Amygdala (tissue), 56 donors: ENCODE measurements around the gene FADS1.

Experiments
- DNase-seq, 56 donors: peaks; one replicate each; lab custom pipeline; 2025; lab: John Stamatoyannopoulos, UW

FADS1 gene

DNA sequence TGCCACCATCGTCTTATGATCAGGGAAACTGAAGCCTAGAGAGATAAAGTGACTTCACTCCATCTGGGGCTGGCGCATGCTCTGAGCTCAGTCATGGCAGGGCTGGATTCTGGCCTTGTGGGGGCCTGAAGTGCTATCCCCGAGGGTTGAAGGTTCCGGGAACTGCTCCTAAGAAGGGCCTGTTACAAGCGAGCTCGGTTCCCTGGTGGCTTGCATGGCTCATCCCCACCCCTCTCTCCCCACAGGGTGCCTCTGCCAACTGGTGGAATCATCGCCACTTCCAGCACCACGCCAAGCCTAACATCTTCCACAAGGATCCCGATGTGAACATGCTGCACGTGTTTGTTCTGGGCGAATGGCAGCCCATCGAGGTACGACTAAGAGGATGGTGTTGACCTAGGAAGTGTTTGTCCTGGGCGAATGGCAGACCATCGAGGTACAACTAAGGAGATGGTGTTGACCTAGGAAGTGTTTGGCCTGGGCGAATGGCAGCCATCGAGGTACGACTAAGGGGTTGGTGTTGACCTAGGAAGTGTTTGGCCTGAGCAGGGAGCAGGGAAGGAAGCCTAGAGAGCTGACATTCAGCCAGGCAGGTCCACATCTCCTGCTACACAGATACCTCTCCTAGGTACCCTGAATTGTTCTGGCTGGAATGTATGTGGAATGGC lies 31.2 kb upstream of the FADS1 start:
- no peak for DNase-seq

DNA sequence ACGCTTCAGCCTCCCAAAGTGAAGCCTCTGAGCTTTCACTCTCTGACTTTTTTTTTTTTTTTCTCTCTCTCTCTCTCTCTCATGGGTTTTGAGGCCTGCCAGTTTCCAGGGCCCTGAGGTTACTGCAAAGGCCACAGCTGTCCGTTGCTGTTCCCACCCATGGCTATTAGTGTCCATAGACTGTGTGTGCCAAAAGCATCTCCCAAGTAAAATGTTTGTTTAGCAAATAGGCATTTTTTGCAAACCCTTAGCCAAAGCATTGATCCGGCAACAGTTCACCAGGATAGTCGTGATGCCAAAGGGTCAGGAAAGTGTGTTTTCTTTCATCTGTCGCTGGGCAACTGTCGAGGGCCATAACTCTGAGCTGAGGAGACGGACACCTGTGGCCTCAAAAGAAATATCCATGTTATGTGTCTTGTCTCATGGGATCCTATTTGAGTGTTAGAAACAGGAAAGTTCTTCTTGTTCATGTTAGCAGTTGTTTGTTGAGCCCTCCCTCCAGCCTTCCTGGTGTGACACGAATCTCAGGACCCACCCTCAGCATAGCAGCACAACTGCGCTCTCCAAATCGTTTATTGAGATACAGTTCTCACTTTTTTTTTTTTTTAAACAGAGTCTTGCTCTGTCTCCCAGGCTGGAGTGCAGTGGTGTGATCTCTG lies 29.7 kb upstream of the FADS1 start:
- DNase-seq = no peak

DNA sequence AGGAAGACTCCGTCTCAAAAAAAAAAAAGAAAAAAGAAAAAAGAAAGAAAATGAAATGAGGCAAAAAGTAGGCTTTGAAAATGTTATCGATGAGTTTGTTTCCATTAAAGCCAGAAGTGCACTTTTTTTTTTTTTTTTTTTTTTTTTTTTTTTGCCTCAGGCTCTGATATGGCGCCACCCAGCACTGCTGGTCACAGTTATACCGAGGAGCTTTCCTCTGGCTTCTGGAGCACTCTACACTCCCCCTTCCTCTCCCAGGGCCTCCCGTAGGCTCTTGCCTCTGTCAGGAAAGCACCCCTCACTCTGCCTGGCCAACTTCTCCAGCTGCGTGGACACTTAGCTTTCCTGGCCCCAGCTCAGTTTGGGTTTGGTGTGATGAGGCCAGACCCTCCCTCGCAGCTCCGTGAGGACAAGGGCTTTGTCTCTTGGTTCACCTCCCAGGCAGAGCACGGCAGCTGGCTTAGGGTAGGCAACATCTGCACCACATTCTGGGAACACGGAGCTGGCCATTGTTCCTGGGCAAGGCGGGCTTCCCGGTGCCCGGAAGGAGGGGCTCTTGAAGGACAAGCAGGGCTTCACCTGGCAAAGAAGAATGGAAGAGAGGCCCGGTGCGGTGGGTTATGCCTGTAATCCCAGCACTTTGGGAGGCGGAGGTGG lies 28.2 kb upstream of the FADS1 start:
- DNase-seq = no peak

DNA sequence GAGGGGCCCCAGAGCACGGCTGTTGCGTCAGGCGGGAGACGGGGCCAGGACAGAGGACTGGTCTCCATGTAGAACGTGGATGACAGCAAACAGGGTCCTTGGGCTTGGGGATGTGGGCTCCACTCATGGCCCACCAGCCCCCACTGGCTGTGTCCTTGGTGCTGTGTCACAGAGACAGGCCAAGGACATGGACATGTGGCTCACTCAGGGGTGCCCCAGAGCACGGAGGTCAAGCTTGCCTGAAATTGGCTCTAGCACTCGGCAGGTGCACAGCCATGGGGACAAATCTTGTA lies 25.7 kb upstream of the FADS1 start:
- no peak for DNase-seq

DNA sequence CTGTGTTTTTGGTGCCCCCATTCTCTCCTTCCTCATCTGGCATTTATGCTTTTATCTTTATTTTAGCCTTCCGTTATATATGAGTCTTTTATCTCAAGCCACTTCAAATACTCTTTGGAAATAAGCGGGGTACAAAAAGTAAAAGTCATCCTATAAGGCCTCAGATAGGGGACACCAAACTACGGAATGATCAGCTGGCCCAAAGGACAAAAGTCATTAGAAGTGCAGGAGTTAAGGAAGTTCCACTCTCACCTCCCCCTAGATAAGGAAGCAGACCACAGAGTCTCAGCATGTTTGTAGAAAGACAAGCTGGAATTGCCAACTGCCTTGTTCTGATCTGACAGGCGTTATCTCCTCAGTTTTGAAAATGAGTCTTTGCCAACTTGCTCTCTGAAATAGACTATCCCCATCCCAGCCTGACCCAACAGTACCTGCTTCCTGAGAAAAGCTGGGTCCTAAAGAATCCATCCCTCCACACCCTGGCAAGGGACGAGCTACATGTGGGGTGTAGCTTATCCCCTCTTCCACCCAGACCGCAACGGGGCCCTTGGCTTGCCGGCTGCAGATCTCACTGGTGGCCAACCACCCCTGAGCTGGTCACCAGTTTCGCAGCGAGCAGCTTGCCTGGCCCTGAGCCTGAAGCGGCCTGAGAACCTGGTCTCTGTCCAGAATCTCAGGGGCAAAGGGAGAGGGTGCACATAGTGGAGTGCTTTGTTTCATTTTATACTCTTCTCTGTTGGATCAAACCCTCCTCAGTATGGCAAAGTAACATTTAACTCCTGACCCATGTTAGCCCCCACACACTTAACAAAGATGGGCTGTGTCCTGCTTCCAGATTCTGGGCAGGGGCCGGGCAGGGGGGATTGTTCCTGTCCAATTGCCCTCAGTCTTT lies 25.1 kb upstream of the FADS1 start:
- peak in 32 of 56 donors; percentile 11 to 73 (median 44) for DNase-seq

DNA sequence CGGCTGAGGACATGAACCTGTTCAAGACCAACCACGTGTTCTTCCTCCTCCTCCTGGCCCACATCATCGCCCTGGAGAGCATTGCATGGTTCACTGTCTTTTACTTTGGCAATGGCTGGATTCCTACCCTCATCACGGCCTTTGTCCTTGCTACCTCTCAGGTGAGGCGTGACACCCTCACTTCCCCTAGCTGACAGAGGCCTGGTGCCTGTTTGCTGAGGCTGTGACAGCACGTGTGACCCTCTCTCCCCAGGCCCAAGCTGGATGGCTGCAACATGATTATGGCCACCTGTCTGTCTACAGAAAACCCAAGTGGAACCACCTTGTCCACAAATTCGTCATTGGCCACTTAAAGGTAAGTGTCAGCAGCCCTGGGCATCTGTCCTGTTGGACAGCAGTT lies 23.6 kb upstream of the FADS1 start:
- DNase-seq = no peak

DNA sequence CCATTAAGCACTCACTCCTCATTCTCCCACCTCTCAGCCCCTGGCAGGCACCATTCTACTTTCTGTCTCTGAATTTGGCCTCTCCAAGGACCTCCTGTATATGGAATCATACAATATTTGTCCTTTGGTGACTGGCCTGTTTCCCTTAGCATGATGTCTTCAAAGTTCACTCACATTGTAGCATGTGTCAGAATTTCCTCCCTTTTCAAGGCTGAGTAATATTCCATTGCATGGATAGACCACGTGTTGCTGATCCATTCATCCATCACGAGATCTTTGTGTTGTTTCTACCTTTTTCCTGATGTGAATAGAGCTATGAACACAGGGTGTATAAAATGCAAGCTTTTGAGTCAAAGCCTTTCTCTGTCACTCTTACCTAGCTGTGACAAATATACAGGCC lies 22.9 kb upstream of the FADS1 start:
- DNase-seq = no peak

DNA sequence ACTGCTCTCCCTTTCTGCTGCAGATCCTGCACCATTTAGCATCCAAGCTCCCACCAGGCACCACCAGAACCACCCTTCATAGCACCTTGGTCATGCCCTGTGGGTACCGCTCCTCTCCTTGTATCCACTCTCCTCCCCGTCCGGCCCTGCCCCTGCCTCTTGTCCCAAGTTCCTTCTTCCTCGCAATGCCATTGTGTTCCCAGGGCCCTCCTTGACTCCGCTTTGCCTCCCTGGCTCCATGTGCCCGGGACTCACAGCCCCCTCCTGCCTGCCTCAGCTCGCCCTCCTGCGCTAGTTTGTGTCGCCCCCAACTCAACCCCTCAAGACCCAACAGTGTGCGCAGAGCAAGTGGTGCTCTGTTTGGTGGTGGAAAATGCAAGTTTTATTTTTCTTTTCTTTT lies 22.1 kb upstream of the FADS1 start:
- no peak for DNase-seq

DNA sequence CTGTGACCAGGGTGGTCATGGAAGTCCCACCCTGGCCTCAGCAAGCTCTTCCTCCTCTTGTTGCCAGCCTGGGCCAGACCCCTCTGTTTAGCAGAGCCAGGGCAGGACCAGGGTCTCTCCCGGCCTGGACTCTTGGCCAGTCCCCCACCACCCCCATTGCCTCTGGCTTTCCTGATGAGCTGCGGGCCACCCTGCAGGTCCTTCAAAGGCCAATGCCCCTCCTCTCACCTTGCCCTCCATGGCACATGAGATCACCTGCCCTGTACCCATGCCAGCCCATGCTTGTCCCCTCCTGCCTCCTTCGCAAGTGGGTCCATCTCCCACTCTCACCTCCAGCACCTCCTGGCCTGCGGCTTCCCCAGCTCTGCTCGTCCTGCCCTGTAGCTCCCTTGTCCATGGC lies 21.7 kb upstream of the FADS1 start:
- DNase-seq = no peak

DNA sequence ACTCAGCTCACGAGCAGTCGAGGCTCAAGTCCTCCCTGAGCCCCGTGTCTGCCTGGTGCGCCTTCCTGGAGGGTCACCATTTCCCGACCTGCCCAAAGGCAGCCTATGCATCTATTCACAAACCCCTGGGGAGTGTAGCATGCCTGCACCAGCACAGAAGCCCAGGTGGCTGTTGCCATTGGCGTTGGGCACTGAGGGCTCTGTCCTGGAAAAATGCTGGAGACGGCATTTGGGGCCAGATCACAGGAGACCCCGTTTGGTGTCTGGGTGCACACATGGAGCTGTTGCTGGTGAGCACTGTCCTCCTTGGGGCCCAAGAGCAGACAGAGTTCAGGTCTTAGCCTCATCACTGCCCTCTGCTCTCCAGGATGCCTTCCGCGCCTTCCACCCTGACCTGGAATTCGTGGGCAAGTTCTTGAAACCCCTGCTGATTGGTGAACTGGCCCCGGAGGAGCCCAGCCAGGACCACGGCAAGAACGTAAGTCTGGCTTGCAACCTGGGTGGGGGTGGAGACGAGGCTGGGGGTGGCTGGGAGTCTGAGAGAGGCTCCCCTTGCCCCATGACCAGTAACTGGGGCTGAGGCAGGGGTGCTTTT lies 20.7 kb upstream of the FADS1 start:
- no peak for DNase-seq

DNA sequence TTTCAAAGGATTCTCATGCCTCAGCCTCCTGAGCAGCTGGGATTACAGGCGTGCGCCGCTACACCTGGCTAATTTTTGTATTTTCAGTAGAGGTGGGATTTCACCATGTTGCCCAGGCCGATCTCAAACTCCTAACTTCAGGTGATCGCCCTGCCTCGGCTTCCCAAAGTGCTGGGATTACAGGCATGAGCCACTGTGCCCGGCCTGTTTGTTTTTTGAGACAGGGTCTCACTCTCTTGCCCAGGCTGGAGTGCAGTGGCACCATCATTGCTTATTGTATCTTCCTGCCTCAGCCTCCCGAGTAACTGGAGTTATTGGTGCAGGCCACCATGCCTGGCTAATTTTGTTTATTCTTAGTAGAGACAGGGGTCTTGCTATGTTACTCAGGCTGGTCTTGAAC lies 19.4 kb upstream of the FADS1 start:
- DNase-seq = no peak

DNA sequence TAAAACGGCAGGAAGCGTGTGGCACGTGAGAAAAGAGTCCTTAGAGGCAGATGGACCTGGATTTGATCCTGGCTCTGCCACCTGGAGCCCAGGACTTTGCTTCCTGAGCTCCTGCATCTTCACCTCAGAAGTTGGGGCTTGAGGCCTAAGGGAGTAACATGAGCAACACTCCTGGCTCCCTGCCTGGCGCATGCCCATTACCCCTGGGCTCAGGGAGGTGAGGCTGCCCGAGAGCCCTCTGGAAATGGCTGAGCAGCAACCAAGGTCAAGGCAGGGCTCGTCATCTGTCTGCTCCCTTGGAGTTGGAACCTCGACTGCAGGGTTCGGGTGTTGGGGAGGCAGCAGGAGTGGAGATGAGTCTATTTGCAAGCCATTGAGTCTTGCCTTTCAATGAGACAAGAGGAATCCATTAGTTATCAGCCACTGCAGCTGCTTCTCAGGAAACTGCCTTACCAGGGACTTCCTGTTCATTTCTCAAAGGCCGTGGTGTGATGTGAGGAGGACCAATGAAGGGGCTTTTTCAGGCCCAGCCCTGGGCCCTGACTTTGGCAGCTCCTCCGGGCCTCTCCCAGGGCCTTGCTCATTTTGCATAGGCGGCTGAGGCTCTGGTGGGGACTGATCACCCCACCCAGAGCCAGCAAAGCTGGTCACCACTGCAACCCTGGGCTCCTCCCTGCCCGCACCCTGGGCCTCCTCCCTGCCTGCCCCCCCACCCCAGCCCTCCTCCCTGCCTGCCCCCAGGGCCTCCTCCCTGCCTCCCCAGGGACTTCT lies 17.7 kb upstream of the FADS1 start:
- peak in 29 of 56 donors; percentile 12 to 58 (median 41) for DNase-seq

DNA sequence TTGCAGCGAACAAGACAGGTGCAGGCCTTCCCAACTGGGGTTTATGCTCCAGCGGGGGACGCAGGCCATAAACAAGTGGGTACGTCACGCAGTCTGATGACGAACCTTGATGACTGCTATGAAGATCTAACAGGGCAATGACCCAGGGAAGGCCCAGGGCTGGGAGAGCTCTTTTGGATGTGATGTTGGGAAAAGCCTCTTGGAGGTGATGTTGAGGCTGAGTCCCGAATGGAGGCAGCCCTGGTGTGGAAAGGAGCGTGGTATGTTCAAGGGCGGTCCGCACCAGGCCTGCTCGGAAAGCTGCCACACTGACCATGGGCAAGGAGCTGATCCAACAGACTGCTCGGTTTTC lies 17.1 kb upstream of the FADS1 start:
- DNase-seq = no peak

DNA sequence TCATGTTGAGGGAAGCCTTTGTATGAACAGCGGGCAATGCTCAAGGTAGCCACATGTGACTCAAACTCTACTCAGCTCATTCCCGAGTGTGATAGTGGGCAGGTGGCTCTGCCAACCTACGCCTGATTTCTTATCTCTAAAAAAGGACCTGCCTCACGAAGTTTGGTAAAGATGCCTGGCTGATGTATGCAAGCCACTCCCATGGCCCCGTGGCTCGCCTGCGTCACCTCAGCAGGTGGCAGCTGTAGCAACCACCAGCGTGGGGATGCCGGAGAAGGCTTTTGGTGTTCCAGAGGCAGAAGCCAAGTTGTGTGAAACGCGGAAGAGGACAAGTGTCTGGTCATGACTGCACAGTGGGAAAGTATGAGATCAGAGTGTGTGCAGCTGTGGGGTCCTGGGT lies 16.7 kb upstream of the FADS1 start:
- peak in 5 of 56 donors; percentile 7 to 28 (median 18) for DNase-seq

DNA sequence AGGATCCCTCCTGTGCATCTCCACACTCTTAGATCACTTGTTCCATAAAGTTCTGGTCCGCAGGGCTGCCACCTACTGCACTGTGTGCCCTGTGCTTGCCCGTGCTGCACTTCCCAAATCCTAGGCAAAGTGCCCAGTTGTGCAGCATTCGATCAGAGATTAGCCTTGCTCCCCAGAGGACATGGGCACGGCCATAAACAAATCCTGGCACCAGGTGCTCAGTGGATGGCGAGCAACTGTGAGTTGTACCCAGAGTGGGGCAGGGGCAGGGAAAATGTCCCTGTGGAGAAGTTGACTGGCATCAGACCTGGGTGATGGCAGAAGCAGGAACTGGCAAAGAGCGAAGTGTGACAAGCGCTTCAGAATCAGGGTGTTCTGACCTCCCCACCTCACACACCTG lies 16.0 kb upstream of the FADS1 start:
- DNase-seq = no peak

DNA sequence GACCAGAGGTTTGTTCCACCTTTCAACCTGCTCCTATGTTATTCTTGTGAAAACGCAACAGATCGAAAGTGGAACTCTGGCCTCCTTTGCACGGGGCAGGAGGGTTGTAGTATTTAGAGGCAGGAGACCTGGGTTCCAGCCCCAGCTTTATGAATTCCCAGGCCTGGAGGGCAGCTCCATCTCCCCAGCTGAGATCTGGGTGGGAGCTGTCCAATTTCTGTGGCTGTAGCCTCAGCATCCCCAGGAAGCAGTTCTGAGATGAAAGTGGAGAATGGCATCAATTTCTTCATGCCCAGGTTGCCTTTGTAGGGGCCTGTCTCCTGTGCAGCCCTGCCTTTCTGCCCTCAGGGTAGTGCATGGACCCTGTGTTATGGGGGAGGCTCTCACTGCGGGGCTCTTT lies 15.4 kb upstream of the FADS1 start:
- DNase-seq = no peak

DNA sequence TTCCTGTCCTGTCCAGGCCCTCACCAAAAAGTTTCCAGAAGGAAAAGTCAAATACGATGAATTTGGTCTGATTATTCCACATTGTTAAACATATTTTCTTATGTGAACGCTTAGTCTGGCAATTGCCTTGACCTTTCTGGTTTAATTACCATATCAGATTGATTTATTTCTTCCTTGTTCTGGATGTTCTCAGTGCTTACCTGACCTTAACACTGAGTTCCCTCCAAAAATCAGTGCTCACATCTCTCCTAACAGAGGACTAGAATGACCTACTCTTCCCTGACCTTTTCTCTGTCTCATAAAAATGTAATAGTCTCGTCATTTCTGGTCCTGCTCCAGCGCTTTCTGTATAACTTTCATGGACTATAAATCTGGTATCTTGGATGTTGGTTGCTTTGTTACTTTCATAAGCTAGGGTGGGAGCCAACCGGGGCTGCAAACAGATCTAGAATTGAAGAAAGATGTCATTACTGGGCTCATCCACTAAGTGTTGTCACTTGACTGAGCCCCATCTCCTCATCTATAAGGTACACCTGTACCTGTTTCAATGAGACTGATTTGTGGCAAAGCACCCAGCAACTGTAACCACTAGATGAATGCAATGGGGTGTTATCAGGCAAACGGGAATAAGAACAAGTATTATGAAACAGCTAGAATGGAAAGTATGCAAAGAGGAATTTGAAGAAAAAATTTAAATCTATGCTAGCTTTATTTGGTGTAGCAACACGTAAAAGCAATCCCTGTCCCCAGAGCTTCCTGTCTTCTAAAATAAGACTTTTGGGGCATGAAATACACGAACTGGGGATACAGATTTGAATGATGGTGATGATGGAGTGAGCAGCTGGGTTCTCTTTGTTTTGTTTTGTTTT lies 13.7 kb upstream of the FADS1 start:
- peak in 1 of 56 donors; percentile 2 for DNase-seq

DNA sequence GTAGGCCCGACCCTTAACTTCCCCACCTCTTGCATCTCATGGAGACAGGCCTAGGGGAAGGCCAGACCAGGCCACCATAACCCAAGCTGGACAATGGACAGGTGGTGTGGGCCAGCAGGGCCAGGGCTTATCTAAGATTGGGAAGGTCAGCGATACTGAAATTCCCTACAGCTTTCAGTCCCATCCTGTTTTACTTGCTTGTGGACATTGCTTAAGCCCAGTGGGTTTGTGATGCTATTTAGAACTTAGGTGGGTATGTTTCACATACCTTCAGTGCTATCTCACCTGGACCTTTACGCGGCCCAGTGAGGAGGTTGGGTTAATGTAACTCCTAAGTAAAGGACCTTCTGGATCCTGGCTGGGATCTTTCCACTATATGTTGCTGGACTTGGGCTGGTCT lies 13.0 kb upstream of the FADS1 start:
- no peak for DNase-seq
